ENCODE data around the gene COL5A2. TPM values are rescaled to one million over a fixed set of nuclear protein-coding genes. Genes with fewer than 3 reads are reported as not detected.

COL5A2 gene
- 779 and 785 TPM in 2 replicates for total RNA-seq

GRCh38 chr2:189179570-189179950 lies at the start of gene COL5A2:
TSS of gene COL5A2 (minus strand) at chr2:189179761. CDS start at chr2:189179604, 157 bp downstream.

Other genes starting within 250 kb of the COL5A2 start
- 5,666 and 6,441 TPM in 2 replicates for gene COL3A1, start 205.4 kb downstream of the COL5A2 start, total RNA-seq